Lung (tissue), 12 donors: ENCODE results near the gene GRIA1. TPM values are rescaled to one million over a fixed set of nuclear protein-coding genes. Genes with fewer than 3 reads are reported as not detected.

Source experiments
- ATAC-seq: fragments of 200-7000 bp; cut with Tn5 transposase; one replicate; pipeline ENCODE4 v1.9.1; 2020; ENCODE audit warnings: moderate number of reproducible peaks; ENCODE audit not compliant: insufficient read depth, low FRiP score
- DNase-seq, 3 donors: peaks; one replicate each; pipeline ENCODE4 v3.0.0-alpha.2; 2013 to 2017
- H3K27ac ChIP-seq, 2 donors: one replicate each; pipeline ENCODE4 v1.5.1; 2013; ENCODE audit warnings: mild to moderate bottlenecking in 2 of 2, moderate library complexity in 2 of 2, control low read depth in 1 of 2, inconsistent platforms in 1 of 2, low read depth in 1 of 2, low read length in 1 of 2
- H3K27me3 ChIP-seq, 3 donors: one replicate each; pipeline ENCODE4 v1.5.1; 2013; ENCODE audit warnings: low read length in 2 of 3; ENCODE audit not compliant: control insufficient read depth in 3 of 3, insufficient read depth in 3 of 3
- H3K36me3 ChIP-seq, 4 donors: one replicate each; pipeline ENCODE4 v1.5.1; 2013; ENCODE audit warnings: low read length in 4 of 4, mild to moderate bottlenecking in 1 of 4, moderate library complexity in 1 of 4; ENCODE audit not compliant: control insufficient read depth in 4 of 4, insufficient read depth in 4 of 4
- H3K4me1 ChIP-seq, 5 donors: one replicate each; pipeline ENCODE4 v1.5.1; 2013; ENCODE audit warnings: low read length in 5 of 5, mild to moderate bottlenecking in 2 of 5, moderate library complexity in 1 of 5; ENCODE audit not compliant: control insufficient read depth in 5 of 5, insufficient read depth in 5 of 5
- H3K4me3 ChIP-seq: one replicate; pipeline ENCODE4 v1.5.1; 2013; ENCODE audit warnings: mild to moderate bottlenecking, control low read depth, moderate library complexity
- H3K9ac ChIP-seq, 2 donors: one replicate each; pipeline ENCODE4 v1.5.1; 2013; ENCODE audit warnings: low read length in 2 of 2, control low read depth in 1 of 2; ENCODE audit not compliant: insufficient read depth in 1 of 2
- H3K9me3 ChIP-seq, 4 donors: one replicate each; pipeline ENCODE4 v1.5.1; 2013; ENCODE audit warnings: low read length in 3 of 4, mild to moderate bottlenecking in 1 of 4, moderate library complexity in 1 of 4; ENCODE audit not compliant: control insufficient read depth in 4 of 4, insufficient read depth in 3 of 4
- WGBS, 2 donors: extraction: QIAGEN DNeasy Blood & Tissue Kit; methylation state at CpG; one replicate each; pipeline ENCODE4 v1.1.7; 2013; 5-methylcytosine and 5-hydroxymethylcytosine counted together
- polyA plus RNA-seq, 2 donors: library from polyadenylated mRNA; stranded (reverse); fragments of 200-250 nt; gene quantifications; one replicate each; pipeline ENCODE4 v1.2.1, GENCODE V29; 2013
- total RNA-seq, 2 donors: library from RNA; depleted of rRNA in 1 of 2; stranded (reverse); fragments of >200 nt in 1 of 2; gene quantifications; one replicate each; pipeline ENCODE4 v1.2.1, GENCODE V29; 2014 to 2021
- TF ChIP-seq, protein P1 (sequence below): IDR thresholded peaks from 2 replicates; pipeline ENCODE4 v1.5.1; 2012; ENCODE audit warnings: mild to moderate bottlenecking; ENCODE audit errors: control extremely low read depth, extremely low read depth
- donor health status: control.
- donor health status: control.
- donor health status: Bipolar disorder and iron deficiency.
- donor health status: healthy.
- donor health status: DM: yes; HTN: yes; CAD: no.

GRIA1 gene
- total and polyA plus RNA-seq, 4 donors = 1.1 to 12.5 (median 2.0) TPM

DNA sequence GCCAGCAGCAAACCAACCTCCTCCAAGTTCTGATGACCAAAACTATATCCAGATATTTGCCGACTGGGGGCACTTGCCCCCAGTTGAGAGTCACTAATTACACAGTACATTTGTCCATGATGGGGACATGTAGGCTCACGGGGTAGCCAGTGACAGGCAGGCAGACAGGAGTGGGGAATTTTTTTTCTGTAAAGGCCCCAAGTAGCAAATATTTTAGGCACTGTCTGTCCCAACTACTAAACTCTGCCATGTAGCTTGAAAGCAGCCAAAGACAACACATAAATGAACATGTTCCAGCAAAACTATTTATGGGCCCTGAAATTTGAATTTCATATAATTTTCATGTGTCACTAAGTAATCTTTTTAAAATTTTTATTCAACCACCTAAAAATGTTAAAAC, 80.7 kb downstream of the GRIA1 start:
- Histone ChIP-seq H3K9ac (no peak overlapping the region), H3K4me3 (no peak overlapping the region), H3K27me3 (no peaks in the 10 kb centered on the region), H3K9me3 (no peaks in the 10 kb centered on the region), H3K36me3 (no peaks in the 10 kb centered on the region), H3K4me1 (peaks cover 0 to 14% (median 3%) of the 10 kb centered on the region in 5 donors), H3K27ac (no peak overlapping the region)
- 81 to 93% methylated on average over 2 of the region's 2 CpGs for WGBS, 2 donors
- ATAC-seq (no peak), DNase-seq (no peak)
- TF ChIP-seq, protein P1, sequence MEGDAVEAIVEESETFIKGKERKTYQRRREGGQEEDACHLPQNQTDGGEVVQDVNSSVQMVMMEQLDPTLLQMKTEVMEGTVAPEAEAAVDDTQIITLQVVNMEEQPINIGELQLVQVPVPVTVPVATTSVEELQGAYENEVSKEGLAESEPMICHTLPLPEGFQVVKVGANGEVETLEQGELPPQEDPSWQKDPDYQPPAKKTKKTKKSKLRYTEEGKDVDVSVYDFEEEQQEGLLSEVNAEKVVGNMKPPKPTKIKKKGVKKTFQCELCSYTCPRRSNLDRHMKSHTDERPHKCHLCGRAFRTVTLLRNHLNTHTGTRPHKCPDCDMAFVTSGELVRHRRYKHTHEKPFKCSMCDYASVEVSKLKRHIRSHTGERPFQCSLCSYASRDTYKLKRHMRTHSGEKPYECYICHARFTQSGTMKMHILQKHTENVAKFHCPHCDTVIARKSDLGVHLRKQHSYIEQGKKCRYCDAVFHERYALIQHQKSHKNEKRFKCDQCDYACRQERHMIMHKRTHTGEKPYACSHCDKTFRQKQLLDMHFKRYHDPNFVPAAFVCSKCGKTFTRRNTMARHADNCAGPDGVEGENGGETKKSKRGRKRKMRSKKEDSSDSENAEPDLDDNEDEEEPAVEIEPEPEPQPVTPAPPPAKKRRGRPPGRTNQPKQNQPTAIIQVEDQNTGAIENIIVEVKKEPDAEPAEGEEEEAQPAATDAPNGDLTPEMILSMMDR = no peak

DNA sequence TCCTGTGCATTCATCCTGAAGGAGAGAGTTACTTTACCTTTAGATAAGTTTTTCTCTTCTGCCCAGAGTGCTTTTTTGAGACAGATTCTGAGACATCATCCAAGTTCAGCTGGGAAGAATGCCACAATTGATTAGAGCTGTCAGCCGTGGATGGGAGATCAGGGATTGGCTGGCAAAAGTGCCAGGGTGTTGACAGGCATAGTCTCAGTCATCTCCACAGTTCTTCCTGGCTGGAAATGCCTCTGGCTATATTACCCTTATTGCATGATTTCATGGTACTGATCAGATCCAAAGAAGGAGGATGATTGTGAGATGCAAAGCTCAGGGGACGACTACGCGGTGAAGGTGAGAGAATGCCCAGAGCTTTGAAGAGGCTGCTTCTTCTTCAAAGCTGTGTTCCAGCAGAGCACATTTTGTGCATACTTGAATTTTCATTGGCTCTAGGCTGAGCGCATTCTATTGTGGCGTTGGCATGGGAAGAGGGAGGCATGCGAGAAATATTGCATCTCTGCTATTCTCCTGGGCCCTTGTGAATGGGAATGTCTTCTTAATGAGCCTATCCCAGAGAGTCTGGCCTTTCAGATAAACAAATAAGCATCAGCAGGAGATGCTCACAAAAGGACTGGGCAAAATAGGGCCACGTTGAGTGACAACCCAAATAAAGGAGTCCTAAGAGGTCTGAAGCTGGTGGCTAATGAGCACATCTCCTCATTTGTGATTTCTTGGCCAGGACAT, 82.1 kb downstream of the GRIA1 start:
- ATAC-seq (no peak), DNase-seq (no peak)
- Histone ChIP-seq H3K27me3 (no peaks in the 10 kb centered on the region), H3K27ac (no peak overlapping the region), H3K4me3 (no peak overlapping the region), H3K36me3 (no peaks in the 10 kb centered on the region), H3K4me1 (peaks cover 0 to 14% (median 3%) of the 10 kb centered on the region in 5 donors), H3K9ac (no peak overlapping the region), H3K9me3 (no peaks in the 10 kb centered on the region)
- TF ChIP-seq, protein P1 = no peak
- WGBS, 2 donors = 85 to 87% methylated on average over 8 of the region's 8 CpGs

- WGBS, 2 donors = 63 to 77% methylated on average over 4 of the region's 4 CpGs
- Histone ChIP-seq H3K4me1 (peaks cover 0 to 14% (median 3%) of the 10 kb centered on the region in 5 donors), H3K9me3 (no peaks in the 10 kb centered on the region), H3K36me3 (no peaks in the 10 kb centered on the region), H3K9ac (no peak overlapping the region), H3K27ac (no peak overlapping the region), H3K27me3 (no peaks in the 10 kb centered on the region), H3K4me3 (no peak overlapping the region)
- DNase-seq (peak in 2 of 3 donors; percentile 29 to 47), ATAC-seq (no peak)
- TF ChIP-seq, protein P1 = no peak
Measured at GRCh38 chr5:153573326-153574033, 83.0 kb downstream of the GRIA1 start.
